Heart left ventricle (tissue), 16 donors: ENCODE results near the gene GJB2. TPM values are rescaled to one million over a fixed set of nuclear protein-coding genes. Genes with fewer than 3 reads are reported as not detected.
"Not testable (repeated sequence)": the region's sequence is repeated elsewhere in the genome, so short reads cannot be mapped to it uniquely, and the experiment has no call there.

ENCODE experiments used
- ATAC-seq, 4 donors: fragments of 200-7000 bp; cut with Tn5 transposase; one replicate each; pipeline ENCODE4 v1.9.1; 2020 to 2022; ENCODE audit warnings: moderate library complexity in 4 of 4, mild to moderate bottlenecking in 3 of 4, moderate number of reproducible peaks in 1 of 4
- DNase-seq, 5 donors: peaks; one replicate each; pipeline ENCODE4 v3.0.0-alpha.2; 2020
- H3K27ac ChIP-seq, 12 donors: fragments of 200-600 bp; sonication (generic) in 4 of 12; one replicate each; pipeline versions ENCODE4 v1.5.0 to v1.8.0; 2016 to 2022; ENCODE audit warnings: mild to moderate bottlenecking in 2 of 12
- H3K27me3 ChIP-seq, 9 donors: fragments of 200-600 bp; sonication (generic) in 2 of 9; one replicate each; pipeline versions ENCODE4 v1.5.1 to v1.8.0; 2016 to 2022; ENCODE audit warnings: mild to moderate bottlenecking in 3 of 9
- H3K36me3 ChIP-seq, 9 donors: fragments of 200-600 bp; sonication (generic) in 2 of 9; one replicate each; pipeline versions ENCODE4 v1.5.0 to v1.8.0; 2018 to 2022; ENCODE audit warnings: mild to moderate bottlenecking in 2 of 9
- H3K4me1 ChIP-seq, 12 donors: fragments of 200-600 bp; sonication (generic) in 4 of 12; one replicate each; pipeline versions ENCODE4 v1.5.0 to v1.8.0; 2016 to 2022; ENCODE audit warnings: mild to moderate bottlenecking in 3 of 12
- H3K4me3 ChIP-seq, 12 donors: fragments of 200-600 bp; sonication (generic) in 4 of 12; one replicate each; pipeline versions ENCODE4 v1.5.0 to v1.8.0; 2017 to 2022; ENCODE audit warnings: mild to moderate bottlenecking in 9 of 12, moderate library complexity in 4 of 12
- H3K9me3 ChIP-seq, 12 donors: fragments of 200-600 bp; sonication (generic) in 4 of 12; one replicate each; pipeline versions ENCODE4 v1.5.0 to v1.8.0; 2016 to 2022; ENCODE audit warnings: mild to moderate bottlenecking in 1 of 12
- CTCF ChIP-seq, 12 donors: fragments of 200-600 bp; sonication (generic) in 4 of 12; IDR thresholded peaks; one replicate each; pipeline versions ENCODE4 v1.5.0 to v1.8.0; 2018 to 2022; ENCODE audit warnings: antibody characterized with exemption in 12 of 12, mild to moderate bottlenecking in 5 of 12
- POLR2A ChIP-seq, 2 donors: fragments of 450-650 bp; IDR thresholded peaks; one replicate each; pipeline ENCODE4 v1.6.1; 2017; ENCODE audit warnings: antibody characterized with exemption in 2 of 2, mild to moderate bottlenecking in 2 of 2, moderate library complexity in 2 of 2
- WGBS, 4 donors: extraction: QIAGEN DNeasy Blood & Tissue Kit in 2 of 4; methylation state at CpG; one replicate each; pipeline versions ENCODE4 v1.1.5 to v1.1.7; 2013 to 2018; 5-methylcytosine and 5-hydroxymethylcytosine counted together
- intact Hi-C, 10 donors: fragments of 100-400 bp; cut with DNase I; formaldehyde crosslinking; loops; one replicate each; pipeline versions ENCODE4 v1.11.1 to v1.14.2; 2022
- polyA plus RNA-seq, 2 donors: library from polyadenylated mRNA; stranded (reverse); fragments of 200-250 nt; gene quantifications; one replicate each; pipeline ENCODE4 v1.2.3, GENCODE V29; 2013
- total RNA-seq, 9 donors: library from RNA; depleted of rRNA in 2 of 9; stranded (reverse); fragments of >200 nt in 2 of 9; fragmentation: NEBNext Ultra II Directional in 3 of 9; extraction: Animal tissue kit (Norgen Biotek cat#: 25700) in 3 of 9; gene quantifications; one replicate each; pipeline versions ENCODE4 v1.1.0 to v1.2.4, GENCODE V29; 2016 to 2023
- donor health status: ischemic (EF 13 %, LVEDD 7.1; RV severe dilation, severe dysfunction).
- donor health status: healthy with polysubstance abuse.
- donor health status: DM: no; HTN: yes; CAD: no.
- donor health status: DM: no; HTN: no; CAD: no.
- donor health status: ischemic (EF 25% LVEDD 6.9; RV normal size, moderate dysfunction).
- donor health status: ischemic (EF 25% LVEDD 5.7; RV mildly dilated, moderate dysfunction).
- donor health status: healthy.
- donor health status: DM: yes; HTN: yes; CAD: no.
- donor health status: ischemic (EF 35%, LVEDD 5.7; RV mildly dilated, moderate dysfunction).
- donor health status: nonischemic (EF 11% LVEDD 7.7; RV severe dilation, severe dysfunction).
- donor health status: DM: yes; HTN: yes; CAD: no.
- donor health status: PGD.
- donor health status: ischemic (EF 29% LVEDD 5.4; RV normal size, mild dysfunction).
- donor health status: nonischemic (EF 23%, LVEDD 6.1; RV moderate dilation, normal function).

GJB2 gene
- total and polyA plus RNA-seq, 11 donors, result 0.10 to 2.0 (median 0.26) TPM; not detected in 1

- H3K27me3 ChIP-seq, result peaks cover 8 to 70% (median 28%) of the 10 kb centered on the region in 9 donors
- no peaks in the 10 kb centered on the region for H3K9me3 ChIP-seq
- TF ChIP-seq CTCF (IDR thresholded peaks at IDR 0.05) (no peak), POLR2A (IDR thresholded peaks at IDR 0.05) (no peak)
- no peak for DNase-seq
- ATAC-seq, result no peak
- no peaks in the 10 kb centered on the region for H3K36me3 ChIP-seq
- intact Hi-C loops, result no loop called here
- peaks cover 0 to 21% (median 6%) of the 10 kb centered on the region in 12 donors for H3K4me1 ChIP-seq
- no peak overlapping the region for H3K27ac ChIP-seq
- no peak overlapping the region for H3K4me3 ChIP-seq
- WGBS, 4 donors, result 34 to 51% (median 41%) methylated on average over 2 of the region's 2 CpGs
Observed at GRCh38 chr13:20156702-20157101, 36.0 kb downstream of the GJB2 start.

- H3K4me3 ChIP-seq, intact Hi-C loops, H3K36me3 ChIP-seq, H3K9me3 ChIP-seq, DNase-seq, ATAC-seq, H3K27ac ChIP-seq: not testable (repeated sequence)
- peaks cover 0 to 20% (median 0%) of the 10 kb centered on the region in 12 donors for H3K4me1 ChIP-seq
- H3K27me3 ChIP-seq, result peaks cover 0 to 51% (median 12%) of the 10 kb centered on the region in 9 donors
- WGBS, 4 donors, result 84 to 97% (median 92%) methylated on average over 2 of the region's 2 CpGs
Observed at GRCh38 chr13:20153290-20153689, 39.4 kb downstream of the GJB2 start.

GRCh38 chr13:20151612-20152011 is 41.1 kb downstream of the GJB2 start:
- peak in 1 of 4 donors; percentile 13 for ATAC-seq

GRCh38 chr13:20151016-20151415 is 41.7 kb downstream of the GJB2 start:
- no peak overlapping the region for H3K4me3 ChIP-seq
- no peaks in the 10 kb centered on the region for H3K36me3 ChIP-seq
- peak overlapping the region in 1 of 12 donors; percentile 70 for H3K27ac ChIP-seq
- TF ChIP-seq POLR2A (IDR thresholded peaks at IDR 0.05), result no peak
- TF ChIP-seq CTCF (IDR thresholded peaks at IDR 0.05), result no peak
- no peaks in the 10 kb centered on the region for H3K9me3 ChIP-seq
- intact Hi-C loops, result no loop called here
- peaks cover 0 to 32% (median 0%) of the 10 kb centered on the region in 9 donors for H3K27me3 ChIP-seq
- peak in 1 of 4 donors; percentile 11 for ATAC-seq
- H3K4me1 ChIP-seq, result peaks cover 0 to 28% (median 0%) of the 10 kb centered on the region in 12 donors
- DNase-seq, result no peak
- 36 to 45% (median 40%) methylated on average over 6 of the region's 6 CpGs for WGBS, 4 donors

More at GRCh38 chr13:20151612-20152011, 41.1 kb downstream of the GJB2 start:
- H3K36me3 ChIP-seq, result no peaks in the 10 kb centered on the region
- peaks cover 0 to 22% (median 0%) of the 10 kb centered on the region in 12 donors for H3K4me1 ChIP-seq
- intact Hi-C loops, result no loop called here
- no peak overlapping the region for H3K27ac ChIP-seq
- H3K27me3 ChIP-seq, result peaks cover 0 to 38% (median 5%) of the 10 kb centered on the region in 9 donors
- no peak for TF ChIP-seq POLR2A (IDR thresholded peaks at IDR 0.05)
- no peak for TF ChIP-seq CTCF (IDR thresholded peaks at IDR 0.05)
- H3K4me3 ChIP-seq, result no peak overlapping the region
- DNase-seq, result no peak
- H3K9me3 ChIP-seq, result no peaks in the 10 kb centered on the region
- 69 to 75% (median 72%) methylated on average over 10 to 11 of the region's 11 CpGs for WGBS, 4 donors

- ATAC-seq, result peak in 3 of 4 donors; percentile 24 to 41 (median 31)
- peak overlapping the region in 5 of 12 donors; percentile 51 to 80 (median 70) for H3K27ac ChIP-seq
- intact Hi-C loops, result no loop called here
- peaks cover 0 to 33% (median 0%) of the 10 kb centered on the region in 12 donors for H3K4me1 ChIP-seq
- H3K9me3 ChIP-seq, result no peaks in the 10 kb centered on the region
- no peaks in the 10 kb centered on the region for H3K36me3 ChIP-seq
- no peak for DNase-seq
- WGBS, 4 donors, result 61 to 78% (median 68%) methylated on average over 9 of the region's 9 CpGs
- TF ChIP-seq POLR2A (IDR thresholded peaks at IDR 0.05) (no peak), CTCF (IDR thresholded peaks at IDR 0.05) (no peak)
- peak overlapping the region in 1 of 12 donors; percentile 5 for H3K4me3 ChIP-seq
- peaks cover 0 to 27% (median 0%) of the 10 kb centered on the region in 9 donors for H3K27me3 ChIP-seq
Observed at GRCh38 chr13:20150561-20150960, 42.2 kb downstream of the GJB2 start.
